ENCODE measurements around the gene TSPAN5. TPM values are rescaled to one million over a fixed set of nuclear protein-coding genes. Genes with fewer than 3 reads are reported as not detected.

The TSPAN5 gene
- total and polyA plus RNA-seq, 3 donors from 2014 or later = 27.8 to 57.2 (median 30.8) TPM

GRCh38 chr4:98641906-98642668, 16.3 kb downstream of the TSPAN5 start:
- no peaks in the 10 kb centered on the region for H3K36me3 ChIP-seq (ENCODE audit: low read depth, missing control alignments)
- TF ChIP-seq, protein P1, sequence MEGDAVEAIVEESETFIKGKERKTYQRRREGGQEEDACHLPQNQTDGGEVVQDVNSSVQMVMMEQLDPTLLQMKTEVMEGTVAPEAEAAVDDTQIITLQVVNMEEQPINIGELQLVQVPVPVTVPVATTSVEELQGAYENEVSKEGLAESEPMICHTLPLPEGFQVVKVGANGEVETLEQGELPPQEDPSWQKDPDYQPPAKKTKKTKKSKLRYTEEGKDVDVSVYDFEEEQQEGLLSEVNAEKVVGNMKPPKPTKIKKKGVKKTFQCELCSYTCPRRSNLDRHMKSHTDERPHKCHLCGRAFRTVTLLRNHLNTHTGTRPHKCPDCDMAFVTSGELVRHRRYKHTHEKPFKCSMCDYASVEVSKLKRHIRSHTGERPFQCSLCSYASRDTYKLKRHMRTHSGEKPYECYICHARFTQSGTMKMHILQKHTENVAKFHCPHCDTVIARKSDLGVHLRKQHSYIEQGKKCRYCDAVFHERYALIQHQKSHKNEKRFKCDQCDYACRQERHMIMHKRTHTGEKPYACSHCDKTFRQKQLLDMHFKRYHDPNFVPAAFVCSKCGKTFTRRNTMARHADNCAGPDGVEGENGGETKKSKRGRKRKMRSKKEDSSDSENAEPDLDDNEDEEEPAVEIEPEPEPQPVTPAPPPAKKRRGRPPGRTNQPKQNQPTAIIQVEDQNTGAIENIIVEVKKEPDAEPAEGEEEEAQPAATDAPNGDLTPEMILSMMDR (IDR thresholded peaks at IDR 0.05) = no peak
- no peak for TF ChIP-seq POLR2A (IDR thresholded peaks at IDR 0.05)
- no peaks in the 10 kb centered on the region for H3K27me3 ChIP-seq
- 89 to 90% methylated on average over 3 of the region's 3 CpGs for WGBS, 2 donors
- intact Hi-C loops (cut with DNase I; ENCODE audit: low total_unique reads) = no loop called here
- peaks cover 34% of the 10 kb centered on the region for H3K4me1 ChIP-seq
- H3K9me3 ChIP-seq = no peaks in the 10 kb centered on the region
- no peak for DNase-seq
- H3K27ac ChIP-seq = no peak overlapping the region
- H3K4me3 ChIP-seq = no peak overlapping the region

DNA sequence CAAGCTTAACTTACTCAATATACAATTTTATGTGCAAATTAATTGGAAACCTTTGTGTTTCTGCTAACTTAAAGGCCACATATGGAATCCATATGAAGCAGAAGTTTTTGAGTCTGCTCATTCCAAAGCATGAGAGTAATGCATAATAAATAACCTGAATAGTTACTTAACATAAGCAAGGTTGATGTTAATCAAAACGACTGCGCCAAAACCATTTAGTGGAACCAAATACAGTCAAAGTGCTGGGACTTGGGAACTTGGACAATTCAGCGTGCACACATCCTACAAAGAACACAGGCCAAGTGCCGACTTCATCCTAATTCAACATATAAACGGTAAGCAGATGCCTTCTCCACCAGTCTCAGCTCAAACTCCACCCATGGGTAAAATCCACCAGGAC, 17.0 kb downstream of the TSPAN5 start:
- Histone ChIP-seq H3K27me3 (no peaks in the 10 kb centered on the region), H3K4me1 (peaks cover 27% of the 10 kb centered on the region), H3K27ac (no peak overlapping the region), H3K4me3 (no peak overlapping the region), H3K9me3 (no peaks in the 10 kb centered on the region), H3K36me3 (ENCODE audit: low read depth, missing control alignments) (no peaks in the 10 kb centered on the region)
- intact Hi-C loops (cut with DNase I; ENCODE audit: low total_unique reads) = no loop called here
- 79 to 84% methylated on average over 5 of the region's 5 CpGs for WGBS, 2 donors
- DNase-seq = no peak
- no peak for TF ChIP-seq POLR2A (IDR thresholded peaks at IDR 0.05)
- TF ChIP-seq, protein P1 (IDR thresholded peaks at IDR 0.05) = no peak

- intact Hi-C loops (cut with DNase I; ENCODE audit: low total_unique reads) = no loop called here
- H3K36me3 ChIP-seq (ENCODE audit: low read depth, missing control alignments) = no peaks in the 10 kb centered on the region
- H3K4me1 ChIP-seq = peaks cover 19% of the 10 kb centered on the region
- H3K9me3 ChIP-seq = no peaks in the 10 kb centered on the region
- H3K27ac ChIP-seq = no peak overlapping the region
- no peak for TF ChIP-seq POLR2A (IDR thresholded peaks at IDR 0.05)
- TF ChIP-seq, protein P1 (IDR thresholded peaks at IDR 0.05) = no peak
- no peak overlapping the region for H3K4me3 ChIP-seq
- no peaks in the 10 kb centered on the region for H3K27me3 ChIP-seq
- 72 to 75% methylated on average over 2 of the region's 2 CpGs for WGBS, 2 donors
- DNase-seq = no peak
Measured at GRCh38 chr4:98639523-98639922, 18.9 kb downstream of the TSPAN5 start.

- no peaks in the 10 kb centered on the region for H3K9me3 ChIP-seq
- 70 to 84% methylated on average over 2 of the region's 2 CpGs for WGBS, 2 donors
- no peak overlapping the region for H3K4me3 ChIP-seq
- H3K27ac ChIP-seq = no peak overlapping the region
- peaks cover 19% of the 10 kb centered on the region for H3K4me1 ChIP-seq
- no peak for DNase-seq
- H3K27me3 ChIP-seq = no peaks in the 10 kb centered on the region
- intact Hi-C loops (cut with DNase I; ENCODE audit: low total_unique reads) = no loop called here
- no peaks in the 10 kb centered on the region for H3K36me3 ChIP-seq (ENCODE audit: low read depth, missing control alignments)
- TF ChIP-seq, protein P1 (IDR thresholded peaks at IDR 0.05) = no peak
- no peak for TF ChIP-seq POLR2A (IDR thresholded peaks at IDR 0.05)
Measured at GRCh38 chr4:98639108-98639507, 19.3 kb downstream of the TSPAN5 start.

- H3K27ac ChIP-seq = no peak overlapping the region
- 73% methylated on average over 4 to 5 of the region's 5 CpGs for WGBS, 2 donors
- intact Hi-C loops (cut with DNase I; ENCODE audit: low total_unique reads) = no loop called here
- no peak for DNase-seq
- no peaks in the 10 kb centered on the region for H3K9me3 ChIP-seq
- no peak for TF ChIP-seq POLR2A (IDR thresholded peaks at IDR 0.05)
- TF ChIP-seq, protein P1 (IDR thresholded peaks at IDR 0.05) = no peak
- no peak overlapping the region for H3K4me3 ChIP-seq
- H3K27me3 ChIP-seq = no peaks in the 10 kb centered on the region
- peaks cover 19% of the 10 kb centered on the region for H3K4me1 ChIP-seq
- H3K36me3 ChIP-seq (ENCODE audit: low read depth, missing control alignments) = no peaks in the 10 kb centered on the region
Measured at GRCh38 chr4:98638661-98639060, 19.8 kb downstream of the TSPAN5 start.

Data from testis (tissue), 3 donors.